Naive thymus-derived CD4-positive, alpha-beta T cell (primary cell): ENCODE data around the gene IDE. TPM values are rescaled to one million over a fixed set of nuclear protein-coding genes. Genes with fewer than 3 reads are reported as not detected.

Experiments
- ATAC-seq: fragments of 150-1000 bp; cut with Tn5 transposase; 2 replicates; pipeline ENCODE4 v1.10.0; 2021; ENCODE audit warnings: mild to moderate bottlenecking, moderate library complexity
- CTCF ChIA-PET: fragments of 350-600 bp; sonication (Branson Sonifier 250); formaldehyde crosslinking; loops from one replicate; lab custom pipeline; 2021; ENCODE audit warnings: antibody characterized with exemption; lab: Charles Lee
- POLR2A ChIA-PET: fragments of 350-600 bp; sonication (Branson Sonifier 250); formaldehyde crosslinking; loops from one replicate; lab custom pipeline; 2021; ENCODE audit warnings: antibody characterized with exemption, inconsistent platforms; lab: Charles Lee
- DNase-seq, 9 donors: peaks; one replicate each; pipeline versions ENCODE4 v3.0.0 to v3.0.0-alpha.2; 2020 to 2022; ENCODE audit warnings: mixed read lengths in 1 of 9
- H3K27ac ChIP-seq: one replicate; pipeline ENCODE4 v1.7.0; 2013; ENCODE audit warnings: mild to moderate bottlenecking, low read depth, low read length, moderate library complexity
- H3K27me3 ChIP-seq, 2 donors: one replicate each; pipeline ENCODE4 v1.7.0; 2013; ENCODE audit warnings: low read length in 2 of 2, mild to moderate bottlenecking in 2 of 2, moderate library complexity in 2 of 2; ENCODE audit not compliant: control insufficient read depth in 2 of 2, insufficient read depth in 2 of 2
- H3K36me3 ChIP-seq, 3 experiments: 1 replicate in 2 of 3; 2 replicates in 1 of 3; pipeline ENCODE4 v1.7.0; 2013; ENCODE audit warnings: low read length in 3 of 3, mild to moderate bottlenecking in 3 of 3, moderate library complexity in 1 of 3; ENCODE audit not compliant: insufficient read depth in 3 of 3, control insufficient read depth in 2 of 3
- H3K4me1 ChIP-seq, 2 donors: one replicate each; pipeline ENCODE4 v1.7.0; 2013; ENCODE audit warnings: low read length in 2 of 2, mild to moderate bottlenecking in 2 of 2, moderate library complexity in 1 of 2; ENCODE audit not compliant: control insufficient read depth in 2 of 2, insufficient read depth in 2 of 2
- H3K4me3 ChIP-seq: 2 replicates; pipeline ENCODE4 v1.7.0; 2013; ENCODE audit warnings: mild to moderate bottlenecking, low read length
- H3K9me3 ChIP-seq, 3 experiments: 1 replicate in 2 of 3; 2 replicates in 1 of 3; pipeline ENCODE4 v1.7.0; 2013; ENCODE audit warnings: low read length in 3 of 3; ENCODE audit not compliant: control insufficient read depth in 2 of 3
- H3K27ac Mint-ChIP-seq, 9 donors: one replicate each; pipeline ENCODE4 v1.8.0; 2020 to 2022; ENCODE audit warnings: mixed read lengths in 9 of 9, mild to moderate bottlenecking in 8 of 9, moderate library complexity in 5 of 9, inconsistent platforms in 2 of 9
- H3K27me3 Mint-ChIP-seq, 5 donors: one replicate each; pipeline ENCODE4 v1.8.0; 2021 to 2022; ENCODE audit warnings: mixed read lengths in 5 of 5, mild to moderate bottlenecking in 1 of 5
- H3K36me3 Mint-ChIP-seq, 5 donors: one replicate each; pipeline ENCODE4 v1.8.0; 2020 to 2022; ENCODE audit warnings: mixed read lengths in 5 of 5, mild to moderate bottlenecking in 3 of 5, inconsistent platforms in 1 of 5
- H3K4me1 Mint-ChIP-seq, 7 donors: one replicate each; pipeline ENCODE4 v1.8.0; 2020 to 2022; ENCODE audit warnings: mixed read lengths in 7 of 7, mild to moderate bottlenecking in 3 of 7, inconsistent platforms in 1 of 7
- H3K4me3 Mint-ChIP-seq, 10 donors: one replicate each; pipeline ENCODE4 v1.8.0; 2020 to 2022; ENCODE audit warnings: mild to moderate bottlenecking in 10 of 10, mixed read lengths in 10 of 10, moderate library complexity in 6 of 10, inconsistent platforms in 2 of 10
- H3K9me3 Mint-ChIP-seq, 11 donors: one replicate each; pipeline ENCODE4 v1.8.0; 2020 to 2022; ENCODE audit warnings: mixed read lengths in 11 of 11, mild to moderate bottlenecking in 4 of 11, inconsistent platforms in 1 of 11, moderate library complexity in 1 of 11
- intact Hi-C, 2 donors: fragments of 100-400 bp; cut with micrococcal nuclease; formaldehyde crosslinking; loops; one replicate each; pipeline ENCODE4 v1.15.1; 2023
- polyA plus RNA-seq, 2 donors: library from polyadenylated mRNA; unstranded; fragments of 300-500 nt; fragmentation: Illumina TruSeq; gene quantifications; one replicate each; pipeline ENCODE4 v1.2.3, GENCODE V29; 2021
- total RNA-seq, 6 experiments: library from RNA in 5 of 6; stranded (reverse) in 5 of 6; gene quantifications; 1 replicate in 5 of 6; 2 replicates in 1 of 6; pipeline ENCODE4 v1.2.3 and lab custom pipeline; 2021 to 2026

Gene IDE
- total and polyA plus RNA-seq, 7 experiments from 2014 or later, result 11.2 to 36.7 (median 27.4) TPM

GRCh38 chr10:92541583-92541982, 32.3 kb downstream of the IDE start:
- Histone ChIP-seq H3K4me3 (no peak overlapping the region), H3K27ac (no peak overlapping the region), H3K27me3 (no peaks in the 10 kb centered on the region), H3K36me3 (no peaks in the 10 kb centered on the region), H3K9me3 (no peaks in the 10 kb centered on the region), H3K4me1 (peaks cover 0 to 3% of the 10 kb centered on the region in 2 donors)
- peaks cover 0 to 6% (median 0%) of the 10 kb centered on the region in 5 donors for H3K36me3 Mint-ChIP-seq
- no peaks in the 10 kb centered on the region for H3K27me3 Mint-ChIP-seq
- intact Hi-C loops, result no loop called here
- ATAC-seq, result no peak
- no peak overlapping the region for H3K27ac Mint-ChIP-seq
- peaks cover 24 to 60% (median 50%) of the 10 kb centered on the region in 7 donors for H3K4me1 Mint-ChIP-seq
- POLR2A ChIA-PET, result interaction anchor here (1.2 kb wide), 1 partner anchor 33 kb away, joined by 3 read pairs; the partner anchor contains the start of gene IDE
- H3K9me3 Mint-ChIP-seq, result no peaks in the 10 kb centered on the region
- H3K4me3 Mint-ChIP-seq, result no peak overlapping the region
- CTCF ChIA-PET, result interaction anchor here (1.8 kb wide), 1 partner anchor 24 kb away, joined by 4 read pairs; no protein-coding TSS in a partner anchor
- DNase-seq, result no peak

GRCh38 chr10:92538231-92538958, 35.5 kb downstream of the IDE start:
- no peak overlapping the region for H3K4me3 ChIP-seq
- H3K9me3 Mint-ChIP-seq, result no peaks in the 10 kb centered on the region
- intact Hi-C loops, result no loop called here
- H3K36me3 ChIP-seq, result peaks cover 0 to 12% (median 3%) of the 10 kb centered on the region in 3 experiments
- no peaks in the 10 kb centered on the region for H3K4me1 ChIP-seq
- no peak for ATAC-seq
- no peak overlapping the region for H3K27ac ChIP-seq
- H3K27ac Mint-ChIP-seq, result no peak overlapping the region
- H3K4me3 Mint-ChIP-seq, result no peak overlapping the region
- DNase-seq, result no peak
- ChIA-PET CTCF (no interaction called here), POLR2A (no interaction called here)
- H3K9me3 ChIP-seq, result no peaks in the 10 kb centered on the region
- H3K27me3 Mint-ChIP-seq, result no peaks in the 10 kb centered on the region
- peaks cover 10 to 34% (median 22%) of the 10 kb centered on the region in 7 donors for H3K4me1 Mint-ChIP-seq
- peaks cover 0 to 20% (median 9%) of the 10 kb centered on the region in 5 donors for H3K36me3 Mint-ChIP-seq
- no peaks in the 10 kb centered on the region for H3K27me3 ChIP-seq

GRCh38 chr10:92530891-92531535, 42.9 kb downstream of the IDE start:
- ATAC-seq (no peak), DNase-seq (no peak)
- Mint-ChIP-seq H3K4me3 (no peak overlapping the region), H3K36me3 (peaks cover 0 to 40% (median 16%) of the 10 kb centered on the region in 5 donors), H3K27ac (no peak overlapping the region), H3K9me3 (no peaks in the 10 kb centered on the region), H3K4me1 (no peaks in the 10 kb centered on the region), H3K27me3 (no peaks in the 10 kb centered on the region)
- POLR2A ChIA-PET, result no interaction called here
- no peaks in the 10 kb centered on the region for H3K4me1 ChIP-seq
- no peaks in the 10 kb centered on the region for H3K9me3 ChIP-seq
- intact Hi-C loops, result no loop called here
- no peaks in the 10 kb centered on the region for H3K27me3 ChIP-seq
- no peak overlapping the region for H3K27ac ChIP-seq
- peaks cover 0 to 26% (median 8%) of the 10 kb centered on the region in 3 experiments for H3K36me3 ChIP-seq
- no peak overlapping the region for H3K4me3 ChIP-seq
- CTCF ChIA-PET, result no interaction called here

GRCh38 chr10:92530421-92530820, 43.5 kb downstream of the IDE start:
- H3K27ac Mint-ChIP-seq, result no peak overlapping the region
- Histone ChIP-seq H3K4me3 (no peak overlapping the region), H3K9me3 (no peaks in the 10 kb centered on the region), H3K27ac (no peak overlapping the region), H3K27me3 (no peaks in the 10 kb centered on the region), H3K36me3 (peaks cover 0 to 20% (median 8%) of the 10 kb centered on the region in 3 experiments), H3K4me1 (no peaks in the 10 kb centered on the region)
- DNase-seq, result no peak
- H3K27me3 Mint-ChIP-seq, result no peaks in the 10 kb centered on the region
- H3K36me3 Mint-ChIP-seq, result peaks cover 0 to 38% (median 16%) of the 10 kb centered on the region in 5 donors
- H3K4me1 Mint-ChIP-seq, result no peaks in the 10 kb centered on the region
- ATAC-seq, result no peak
- H3K4me3 Mint-ChIP-seq, result no peak overlapping the region
- CTCF ChIA-PET, result interaction anchor here (1.8 kb wide), 1 partner anchor 13 kb away, joined by 7 read pairs; no protein-coding TSS in a partner anchor
- H3K9me3 Mint-ChIP-seq, result no peaks in the 10 kb centered on the region
- POLR2A ChIA-PET, result no interaction called here
- intact Hi-C loops, result no loop called here

GRCh38 chr10:92527716-92528115, 46.2 kb downstream of the IDE start:
- H3K4me1 Mint-ChIP-seq, result no peaks in the 10 kb centered on the region
- H3K36me3 ChIP-seq, result peaks cover 0 to 15% (median under 1%) of the 10 kb centered on the region in 3 experiments
- DNase-seq (no peak), ATAC-seq (no peak)
- H3K27ac ChIP-seq, result no peak overlapping the region
- no peak overlapping the region for H3K4me3 ChIP-seq
- no peak overlapping the region for H3K4me3 Mint-ChIP-seq
- ChIA-PET CTCF (interaction anchor here (1.9 kb wide), 1 partner anchor 47 kb away, joined by 5 read pairs; no protein-coding TSS in a partner anchor), POLR2A (interaction anchor here (0.8 kb wide), 1 partner anchor 10 kb away, joined by 3 read pairs; no protein-coding TSS in a partner anchor)
- no peaks in the 10 kb centered on the region for H3K27me3 Mint-ChIP-seq
- peak overlapping the region in 2 of 9 donors; percentile 17 to 28 for H3K27ac Mint-ChIP-seq
- intact Hi-C loops, result no loop called here
- H3K9me3 Mint-ChIP-seq, result no peaks in the 10 kb centered on the region
- H3K9me3 ChIP-seq, result no peaks in the 10 kb centered on the region
- H3K36me3 Mint-ChIP-seq, result peaks cover 0 to 35% (median 11%) of the 10 kb centered on the region in 5 donors
- no peaks in the 10 kb centered on the region for H3K4me1 ChIP-seq
- no peaks in the 10 kb centered on the region for H3K27me3 ChIP-seq

- Mint-ChIP-seq H3K4me3 (no peak overlapping the region), H3K4me1 (peaks cover 0 to 2% (median 0%) of the 10 kb centered on the region in 7 donors), H3K9me3 (no peaks in the 10 kb centered on the region), H3K27me3 (no peaks in the 10 kb centered on the region), H3K27ac (no peak overlapping the region), H3K36me3 (peaks cover 0 to 18% (median 4%) of the 10 kb centered on the region in 5 donors)
- POLR2A ChIA-PET, result interaction anchor here (0.7 kb wide), 1 partner anchor 457 kb away, joined by 3 read pairs; no protein-coding TSS in a partner anchor
- no peak overlapping the region for H3K4me3 ChIP-seq
- H3K27me3 ChIP-seq, result no peaks in the 10 kb centered on the region
- intact Hi-C loops, result no loop called here
- ATAC-seq (no peak), DNase-seq (no peak)
- H3K36me3 ChIP-seq, result no peaks in the 10 kb centered on the region
- H3K9me3 ChIP-seq, result no peaks in the 10 kb centered on the region
- H3K4me1 ChIP-seq, result no peaks in the 10 kb centered on the region
- CTCF ChIA-PET, result interaction anchor here (0.6 kb wide), 1 partner anchor 11 kb away, joined by 3 read pairs; no protein-coding TSS in a partner anchor
- H3K27ac ChIP-seq, result no peak overlapping the region
These were observed 50.3 kb downstream of the IDE start for GRCh38 chr10:92523639-92524038.
